AG04450 (cell line): ENCODE measurements around the gene ECE1. TPM values are rescaled to one million over a fixed set of nuclear protein-coding genes. Genes with fewer than 3 reads are reported as not detected.

Experiments
- CTCF ChIA-PET: fragments of 300-600, 350-600 bp; formaldehyde crosslinking; extraction: SDS; loops from one replicate; lab custom pipeline; 2022; ENCODE audit warnings: antibody characterized with exemption, inconsistent platforms; lab: Charles Lee
- POLR2A ChIA-PET: fragments of 350-600 bp; formaldehyde crosslinking; extraction: SDS; loops from one replicate; lab custom pipeline; 2021; ENCODE audit warnings: antibody characterized with exemption, inconsistent platforms; lab: Yijun Ruan, JAX
- DNase-seq: peaks from one replicate; pipeline ENCODE4 v3.0.0-alpha.2; 2011; ENCODE audit warnings: low read depth, low spot score
- H3K27ac ChIP-seq: one replicate; pipeline ENCODE4 v1.5.1; 2012; ENCODE audit warnings: low read depth, low read length, control low read depth
- H3K27me3 ChIP-seq: one replicate; pipeline ENCODE4 v1.6.0; 2012; ENCODE audit warnings: low read length; ENCODE audit not compliant: control insufficient read depth, insufficient read depth
- H3K4me3 ChIP-seq: 2 replicates; pipeline ENCODE4 v1.5.1; 2011; ENCODE audit warnings: mild to moderate bottlenecking, low read depth, low read length, control low read depth
- H3K9me3 ChIP-seq: 2 replicates; pipeline ENCODE4 v1.5.1; 2012; ENCODE audit warnings: low read length; ENCODE audit not compliant: control insufficient read depth, insufficient read depth
- polyA plus RNA-seq: library from polyadenylated mRNA; depleted of rRNA; stranded (reverse); fragments of >200 nt; gene quantifications from 2 replicates; pipeline ENCODE4 v1.2.3, GENCODE V29; 2011
- TF ChIP-seq, protein P1 (sequence below): IDR thresholded peaks from 2 replicates; pipeline ENCODE4 v1.5.1; 2011; ENCODE audit warnings: low read depth, low read length, control low read depth, inconsistent platforms

ECE1 gene
- polyA plus RNA-seq, 1 experiment = 161 TPM

DNA sequence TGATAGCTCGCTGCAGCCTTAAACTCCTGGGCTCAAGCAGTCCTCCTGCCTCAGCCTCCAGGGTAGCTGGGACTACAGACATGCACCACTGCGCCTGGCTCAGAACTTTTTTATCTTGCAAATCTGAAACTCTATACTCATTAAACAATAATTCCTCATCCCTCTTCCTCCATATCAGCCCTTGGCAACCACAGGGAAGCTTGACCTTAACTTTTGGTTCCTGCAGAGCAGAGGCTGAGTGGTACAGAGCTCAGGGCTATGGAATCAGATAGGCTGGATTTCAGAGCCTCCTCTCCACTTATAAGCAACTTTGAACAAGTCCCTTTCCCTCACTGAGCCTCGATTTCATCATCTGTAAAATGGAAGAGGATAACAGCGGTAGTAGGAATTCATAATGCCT is 47.4 kb downstream of the ECE1 start:
- POLR2A ChIA-PET = no interaction called here

DNA sequence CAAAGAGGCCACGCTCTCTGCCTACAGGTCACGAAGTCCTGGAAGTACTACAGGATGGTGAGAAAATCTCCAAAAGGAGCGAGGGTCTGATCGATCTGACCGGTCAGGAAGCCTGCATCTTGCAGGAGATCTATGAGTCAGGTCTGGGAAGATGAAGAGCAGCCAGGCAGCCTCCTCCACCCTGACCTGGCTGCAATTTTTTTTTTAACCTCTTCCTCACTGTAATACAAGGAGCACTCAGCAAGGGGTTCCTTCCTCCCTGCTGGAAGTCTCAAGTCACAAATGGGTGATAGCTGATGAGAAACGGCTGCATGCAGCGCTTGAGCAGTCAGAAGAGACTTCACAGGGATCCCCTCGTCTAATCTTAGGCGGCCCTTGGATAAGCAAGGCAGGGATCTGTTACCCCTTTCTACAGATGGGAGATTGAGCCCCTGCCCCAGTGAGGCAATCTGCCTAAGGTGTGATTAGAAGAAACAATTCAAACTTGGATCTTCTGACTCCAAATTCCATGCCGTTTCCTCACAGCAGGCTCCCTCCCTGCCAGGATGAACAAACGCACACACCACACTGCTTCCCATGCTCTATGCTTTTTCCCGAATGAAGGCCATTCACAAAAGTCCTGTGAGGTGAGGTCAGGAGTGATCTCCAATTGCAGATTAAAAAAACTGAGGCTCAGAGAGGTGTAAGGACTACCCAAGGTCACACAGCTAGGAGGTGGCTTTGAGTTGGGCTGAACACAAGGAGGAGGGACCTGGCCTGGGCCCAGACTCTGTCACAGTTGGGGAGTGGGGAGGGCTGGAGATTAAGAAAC is 48.3 kb downstream of the ECE1 start:
- DNase-seq = no peak
- ChIA-PET POLR2A (no interaction called here), CTCF (interaction anchor here (2.4 kb wide), 1 partner anchor 10 kb away, joined by 13 read pairs; no protein-coding TSS in a partner anchor)
- TF ChIP-seq, protein P1, sequence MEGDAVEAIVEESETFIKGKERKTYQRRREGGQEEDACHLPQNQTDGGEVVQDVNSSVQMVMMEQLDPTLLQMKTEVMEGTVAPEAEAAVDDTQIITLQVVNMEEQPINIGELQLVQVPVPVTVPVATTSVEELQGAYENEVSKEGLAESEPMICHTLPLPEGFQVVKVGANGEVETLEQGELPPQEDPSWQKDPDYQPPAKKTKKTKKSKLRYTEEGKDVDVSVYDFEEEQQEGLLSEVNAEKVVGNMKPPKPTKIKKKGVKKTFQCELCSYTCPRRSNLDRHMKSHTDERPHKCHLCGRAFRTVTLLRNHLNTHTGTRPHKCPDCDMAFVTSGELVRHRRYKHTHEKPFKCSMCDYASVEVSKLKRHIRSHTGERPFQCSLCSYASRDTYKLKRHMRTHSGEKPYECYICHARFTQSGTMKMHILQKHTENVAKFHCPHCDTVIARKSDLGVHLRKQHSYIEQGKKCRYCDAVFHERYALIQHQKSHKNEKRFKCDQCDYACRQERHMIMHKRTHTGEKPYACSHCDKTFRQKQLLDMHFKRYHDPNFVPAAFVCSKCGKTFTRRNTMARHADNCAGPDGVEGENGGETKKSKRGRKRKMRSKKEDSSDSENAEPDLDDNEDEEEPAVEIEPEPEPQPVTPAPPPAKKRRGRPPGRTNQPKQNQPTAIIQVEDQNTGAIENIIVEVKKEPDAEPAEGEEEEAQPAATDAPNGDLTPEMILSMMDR = no peak
- no peaks in the 10 kb centered on the region for H3K9me3 ChIP-seq
- H3K27me3 ChIP-seq = no peaks in the 10 kb centered on the region
- no peak overlapping the region for H3K27ac ChIP-seq
- no peak overlapping the region for H3K4me3 ChIP-seq

More for the DNA sequence above, 47.4 kb downstream of the ECE1 start:
- no peaks in the 10 kb centered on the region for H3K27me3 ChIP-seq
- H3K4me3 ChIP-seq = no peak overlapping the region
- no peak for DNase-seq
- no peak overlapping the region for H3K27ac ChIP-seq
- TF ChIP-seq, protein P1 = no peak
- no peaks in the 10 kb centered on the region for H3K9me3 ChIP-seq
- CTCF ChIA-PET = interaction anchor here (0.6 to 3.0 kb wide), 6 partner anchors 10 to 102 kb away, joined by 3 to 13 read pairs (median 5); no protein-coding TSS in a partner anchor

DNA sequence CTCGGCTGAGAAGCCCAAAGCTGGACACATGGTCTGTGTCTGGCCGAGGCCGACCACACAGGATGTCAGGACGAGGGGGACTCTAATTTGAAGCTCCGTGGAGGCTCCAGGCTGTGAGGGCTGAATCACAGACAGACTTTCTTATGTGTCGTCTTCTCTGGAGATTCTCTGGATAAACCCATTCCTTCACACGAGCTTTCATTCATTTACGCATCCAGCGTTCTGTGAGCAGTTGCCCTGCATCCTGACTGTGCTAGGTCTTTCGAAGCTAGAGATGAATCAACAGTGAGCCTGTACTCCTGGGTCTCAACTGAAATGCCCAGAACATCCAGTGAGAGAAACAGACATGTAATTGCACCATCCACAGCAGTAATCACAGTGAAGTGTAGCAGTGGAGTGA is 49.6 kb downstream of the ECE1 start:
- Histone ChIP-seq H3K9me3 (no peaks in the 10 kb centered on the region), H3K27me3 (no peaks in the 10 kb centered on the region), H3K27ac (no peak overlapping the region), H3K4me3 (no peak overlapping the region)
- POLR2A ChIA-PET = no interaction called here
- no peak for DNase-seq
- CTCF ChIA-PET = interaction anchor here (0.7 to 1.8 kb wide), 3 partner anchors 9 to 128 kb away, joined by 3 to 17 read pairs (median 5); no protein-coding TSS in a partner anchor
- TF ChIP-seq, protein P1 = no peak

DNA sequence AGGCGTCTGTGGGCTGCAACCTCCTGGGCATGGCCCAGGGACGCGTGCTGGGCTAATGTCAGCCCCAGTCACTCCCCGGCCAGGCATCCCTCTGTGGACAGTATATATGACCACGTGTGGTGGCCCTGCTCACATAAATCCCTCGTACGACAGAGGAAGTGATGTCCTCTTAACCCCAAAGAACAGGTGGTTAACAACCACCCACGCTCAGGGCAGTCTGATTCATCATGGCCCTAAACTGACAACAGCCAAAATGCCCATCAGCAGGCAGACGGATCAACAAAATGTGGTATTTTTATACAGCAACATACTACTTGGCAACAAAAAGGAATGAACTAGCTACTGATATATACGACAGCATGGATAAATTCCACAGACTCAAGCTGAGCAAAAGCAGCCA is 51.0 kb downstream of the ECE1 start:
- Histone ChIP-seq H3K27ac (no peak overlapping the region), H3K9me3 (no peaks in the 10 kb centered on the region), H3K4me3 (no peak overlapping the region), H3K27me3 (no peaks in the 10 kb centered on the region)
- ChIA-PET CTCF (interaction anchor here (1.2 kb wide), 1 partner anchor 16 kb away, joined by 4 read pairs; no protein-coding TSS in a partner anchor), POLR2A (interaction anchor here (1.4 kb wide), 1 partner anchor 23 kb away, joined by 4 read pairs; no protein-coding TSS in a partner anchor)
- TF ChIP-seq, protein P1 = no peak
- no peak for DNase-seq
